RPMI8226 (cell line): ENCODE results near the gene SCNN1G.
"Not testable (repeated sequence)": the region's sequence is repeated elsewhere in the genome, so short reads cannot be mapped to it uniquely, and the experiment has no call there.

Experiments
- DNase-seq: peaks from one replicate; pipeline ENCODE4 v3.0.0-alpha.2; 2015

SCNN1G gene

GRCh38 chr16:23207485-23207884 is 24.9 kb downstream of the SCNN1G start:
- no peak for DNase-seq

GRCh38 chr16:23209606-23210005 is 27.1 kb downstream of the SCNN1G start:
- DNase-seq: no peak

- DNase-seq: no peak
These were observed 31.3 kb downstream of the SCNN1G start for GRCh38 chr16:23213831-23214230.

GRCh38 chr16:23214796-23215195 is 32.3 kb downstream of the SCNN1G start:
- DNase-seq: no peak

GRCh38 chr16:23215435-23215834 is 32.9 kb downstream of the SCNN1G start:
- DNase-seq: no peak

- no peak for DNase-seq
These were observed 34.2 kb downstream of the SCNN1G start for GRCh38 chr16:23216658-23217246.

- no peak for DNase-seq
These were observed 35.1 kb downstream of the SCNN1G start for GRCh38 chr16:23217646-23218045.

- DNase-seq: no peak
These were observed 40.4 kb downstream of the SCNN1G start for GRCh38 chr16:23222929-23223328.

- no peak for DNase-seq
These were observed 40.8 kb downstream of the SCNN1G start for GRCh38 chr16:23223368-23223767.

- DNase-seq: no peak
These were observed 42.6 kb downstream of the SCNN1G start for GRCh38 chr16:23225109-23225508.

- DNase-seq: no peak
These were observed 43.1 kb downstream of the SCNN1G start for GRCh38 chr16:23225634-23226033.

GRCh38 chr16:23227529-23227928 is 45.0 kb downstream of the SCNN1G start:
- peak; percentile 14 for DNase-seq

GRCh38 chr16:23229714-23230113 is 47.2 kb downstream of the SCNN1G start:
- DNase-seq: no peak

GRCh38 chr16:23232806-23233205 is 50.3 kb downstream of the SCNN1G start:
- DNase-seq: peak; percentile 13

- no peak for DNase-seq
These were observed 52.6 kb downstream of the SCNN1G start for GRCh38 chr16:23235176-23235575.

- DNase-seq: no peak
These were observed 54.4 kb downstream of the SCNN1G start for GRCh38 chr16:23236983-23237382.

- DNase-seq: no peak
These were observed 58.4 kb downstream of the SCNN1G start for GRCh38 chr16:23240994-23241393.

GRCh38 chr16:23244122-23244521 is 61.6 kb downstream of the SCNN1G start:
- peak; percentile 29 for DNase-seq

GRCh38 chr16:23245268-23245667 is 62.7 kb downstream of the SCNN1G start:
- no peak for DNase-seq

GRCh38 chr16:23248261-23249194 is 66.0 kb downstream of the SCNN1G start:
- DNase-seq: peak; percentile 16

GRCh38 chr16:23249830-23250229 is 67.3 kb downstream of the SCNN1G start:
- no peak for DNase-seq

- no peak for DNase-seq
These were observed 69.8 kb downstream of the SCNN1G start for GRCh38 chr16:23252310-23252709.

- not testable (repeated sequence) for DNase-seq
These were observed 71.1 kb downstream of the SCNN1G start for GRCh38 chr16:23253650-23254049.

- no peak for DNase-seq
These were observed 71.8 kb downstream of the SCNN1G start for GRCh38 chr16:23254338-23254737.
